HL-60 (cell line): ENCODE data around the gene COX7A2L.
"Not testable (repeated sequence)": the region's sequence is repeated elsewhere in the genome, so short reads cannot be mapped to it uniquely, and the experiment has no call there.

Experiments used
- DNase-seq, 2 experiments: peaks; one replicate each; pipeline ENCODE4 v3.0.0-alpha.2; 2010 to 2020; ENCODE audit warnings: low read depth in 1 of 2, low spot score in 1 of 2
- H3K27ac ChIP-seq: fragments of 250-450 bp; sonication (Bioruptor Pico); replicated peaks from 2 replicates; pipeline ENCODE4 v1.5.1; 2020; ENCODE audit warnings: mild to moderate bottlenecking, moderate library complexity
- H3K27me3 ChIP-seq: fragments of 250-450 bp; sonication (Bioruptor Pico); 2 replicates; pipeline ENCODE4 v1.5.1; 2021; ENCODE audit warnings: mild to moderate bottlenecking, moderate library complexity; ENCODE audit not compliant: insufficient read depth, poor library complexity, severe bottlenecking
- H3K4me3 ChIP-seq: replicated peaks from 2 replicates; pipeline ENCODE4 v1.5.1; 2011; ENCODE audit warnings: mild to moderate bottlenecking, control low read depth, low read length; ENCODE audit not compliant: insufficient read depth
- GABPA ChIP-seq: IDR thresholded peaks from 2 replicates; pipeline ENCODE4 v1.6.1; 2012; ENCODE audit warnings: low read depth
- POLR2AphosphoS5 ChIP-seq: IDR thresholded peaks from 2 replicates; pipeline ENCODE4 v1.6.1; 2012; ENCODE audit warnings: low read depth
- SPI1 ChIP-seq: IDR thresholded peaks from 2 replicates; pipeline ENCODE4 v1.6.1; 2012; ENCODE audit warnings: low read depth, mild to moderate bottlenecking, borderline replicate concordance
- TF ChIP-seq, protein P1 (sequence below): IDR thresholded peaks from one replicate; pipeline ENCODE4 v1.5.1; 2011; ENCODE audit warnings: low read length, control low read depth, inconsistent platforms; ENCODE audit not compliant: insufficient read depth
- TF ChIP-seq, protein P2 (sequence below): IDR thresholded peaks from 2 replicates; pipeline ENCODE4 v1.6.1; 2012; ENCODE audit warnings: low read depth; ENCODE audit not compliant: insufficient replicate concordance

The COX7A2L gene

DNA sequence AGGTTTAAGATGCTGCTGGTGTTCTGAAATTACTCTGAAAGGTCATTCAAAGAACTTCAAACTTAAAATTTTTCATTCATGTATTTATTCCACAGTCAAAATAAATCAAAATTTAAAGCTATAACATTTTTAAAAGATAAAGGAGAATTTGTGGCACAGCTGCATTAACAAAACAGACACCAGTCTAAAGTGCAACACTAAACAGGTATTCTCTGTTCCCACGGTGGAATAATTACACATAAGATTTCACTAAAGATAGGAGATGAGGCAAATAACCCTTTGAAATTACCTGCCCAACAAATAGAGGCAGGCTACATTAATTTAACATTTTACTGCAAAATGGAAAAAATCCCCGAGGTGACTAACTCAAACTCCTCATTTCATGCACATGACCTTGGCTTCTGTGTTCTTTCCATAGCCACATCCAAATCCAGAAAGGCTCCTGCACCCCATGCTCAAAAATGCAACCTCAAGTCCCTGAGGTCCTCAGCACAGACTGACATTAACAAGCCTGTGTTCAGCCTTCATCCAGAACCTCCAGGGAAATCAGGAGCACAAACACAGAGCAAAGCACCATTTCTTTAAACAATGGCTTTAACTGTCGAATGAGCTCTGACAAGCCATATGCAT is 10.5 kb downstream of the COX7A2L start:
- TF ChIP-seq GABPA (no peak), POLR2AphosphoS5 (no peak), SPI1 (no peak)
- TF ChIP-seq, protein P1, sequence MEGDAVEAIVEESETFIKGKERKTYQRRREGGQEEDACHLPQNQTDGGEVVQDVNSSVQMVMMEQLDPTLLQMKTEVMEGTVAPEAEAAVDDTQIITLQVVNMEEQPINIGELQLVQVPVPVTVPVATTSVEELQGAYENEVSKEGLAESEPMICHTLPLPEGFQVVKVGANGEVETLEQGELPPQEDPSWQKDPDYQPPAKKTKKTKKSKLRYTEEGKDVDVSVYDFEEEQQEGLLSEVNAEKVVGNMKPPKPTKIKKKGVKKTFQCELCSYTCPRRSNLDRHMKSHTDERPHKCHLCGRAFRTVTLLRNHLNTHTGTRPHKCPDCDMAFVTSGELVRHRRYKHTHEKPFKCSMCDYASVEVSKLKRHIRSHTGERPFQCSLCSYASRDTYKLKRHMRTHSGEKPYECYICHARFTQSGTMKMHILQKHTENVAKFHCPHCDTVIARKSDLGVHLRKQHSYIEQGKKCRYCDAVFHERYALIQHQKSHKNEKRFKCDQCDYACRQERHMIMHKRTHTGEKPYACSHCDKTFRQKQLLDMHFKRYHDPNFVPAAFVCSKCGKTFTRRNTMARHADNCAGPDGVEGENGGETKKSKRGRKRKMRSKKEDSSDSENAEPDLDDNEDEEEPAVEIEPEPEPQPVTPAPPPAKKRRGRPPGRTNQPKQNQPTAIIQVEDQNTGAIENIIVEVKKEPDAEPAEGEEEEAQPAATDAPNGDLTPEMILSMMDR: no peak
- TF ChIP-seq, protein P2, sequence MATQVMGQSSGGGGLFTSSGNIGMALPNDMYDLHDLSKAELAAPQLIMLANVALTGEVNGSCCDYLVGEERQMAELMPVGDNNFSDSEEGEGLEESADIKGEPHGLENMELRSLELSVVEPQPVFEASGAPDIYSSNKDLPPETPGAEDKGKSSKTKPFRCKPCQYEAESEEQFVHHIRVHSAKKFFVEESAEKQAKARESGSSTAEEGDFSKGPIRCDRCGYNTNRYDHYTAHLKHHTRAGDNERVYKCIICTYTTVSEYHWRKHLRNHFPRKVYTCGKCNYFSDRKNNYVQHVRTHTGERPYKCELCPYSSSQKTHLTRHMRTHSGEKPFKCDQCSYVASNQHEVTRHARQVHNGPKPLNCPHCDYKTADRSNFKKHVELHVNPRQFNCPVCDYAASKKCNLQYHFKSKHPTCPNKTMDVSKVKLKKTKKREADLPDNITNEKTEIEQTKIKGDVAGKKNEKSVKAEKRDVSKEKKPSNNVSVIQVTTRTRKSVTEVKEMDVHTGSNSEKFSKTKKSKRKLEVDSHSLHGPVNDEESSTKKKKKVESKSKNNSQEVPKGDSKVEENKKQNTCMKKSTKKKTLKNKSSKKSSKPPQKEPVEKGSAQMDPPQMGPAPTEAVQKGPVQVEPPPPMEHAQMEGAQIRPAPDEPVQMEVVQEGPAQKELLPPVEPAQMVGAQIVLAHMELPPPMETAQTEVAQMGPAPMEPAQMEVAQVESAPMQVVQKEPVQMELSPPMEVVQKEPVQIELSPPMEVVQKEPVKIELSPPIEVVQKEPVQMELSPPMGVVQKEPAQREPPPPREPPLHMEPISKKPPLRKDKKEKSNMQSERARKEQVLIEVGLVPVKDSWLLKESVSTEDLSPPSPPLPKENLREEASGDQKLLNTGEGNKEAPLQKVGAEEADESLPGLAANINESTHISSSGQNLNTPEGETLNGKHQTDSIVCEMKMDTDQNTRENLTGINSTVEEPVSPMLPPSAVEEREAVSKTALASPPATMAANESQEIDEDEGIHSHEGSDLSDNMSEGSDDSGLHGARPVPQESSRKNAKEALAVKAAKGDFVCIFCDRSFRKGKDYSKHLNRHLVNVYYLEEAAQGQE: no peak
- no peak for DNase-seq
- no peak overlapping the region for H3K4me3 ChIP-seq
- no peak overlapping the region for H3K27ac ChIP-seq
- no peaks in the 10 kb centered on the region for H3K27me3 ChIP-seq

DNA sequence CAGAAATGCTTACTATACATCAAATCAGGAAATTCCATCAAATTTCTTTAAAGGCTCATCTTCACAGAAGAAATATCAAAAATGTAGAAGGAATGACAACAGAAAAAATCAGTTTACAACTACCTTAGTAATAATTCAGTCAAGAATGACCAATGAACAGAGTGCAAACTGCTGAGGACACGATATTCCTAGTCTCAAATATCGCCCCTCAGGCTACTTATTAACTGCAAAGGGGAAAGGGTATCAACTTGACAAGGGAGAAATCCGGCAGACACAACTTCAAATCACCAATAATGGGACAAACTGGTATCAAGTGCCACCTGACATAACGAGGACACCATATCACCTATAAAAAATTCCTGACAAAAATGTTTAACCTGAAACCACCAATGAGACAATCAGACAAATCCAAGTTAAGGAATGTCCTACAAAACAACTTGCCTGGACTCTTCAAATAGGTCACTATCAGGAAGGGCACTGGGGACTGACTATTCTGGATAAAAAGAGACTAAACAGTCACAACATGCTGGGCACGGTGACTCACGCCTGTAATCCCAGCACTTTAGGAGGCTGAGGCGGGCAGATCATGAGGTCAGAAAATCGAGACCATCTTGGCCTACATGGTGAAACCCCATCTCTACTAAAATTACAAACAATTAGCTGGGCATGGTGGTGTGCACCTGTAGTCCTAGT is 12.8 kb downstream of the COX7A2L start:
- DNase-seq: no peak
- Histone ChIP-seq H3K4me3 (no peak overlapping the region), H3K27me3 (no peaks in the 10 kb centered on the region), H3K27ac (no peak overlapping the region)
- TF ChIP-seq POLR2AphosphoS5 (no peak), GABPA (no peak), SPI1 (no peak)
- TF ChIP-seq, protein P1: no peak
- TF ChIP-seq, protein P2: no peak

DNA sequence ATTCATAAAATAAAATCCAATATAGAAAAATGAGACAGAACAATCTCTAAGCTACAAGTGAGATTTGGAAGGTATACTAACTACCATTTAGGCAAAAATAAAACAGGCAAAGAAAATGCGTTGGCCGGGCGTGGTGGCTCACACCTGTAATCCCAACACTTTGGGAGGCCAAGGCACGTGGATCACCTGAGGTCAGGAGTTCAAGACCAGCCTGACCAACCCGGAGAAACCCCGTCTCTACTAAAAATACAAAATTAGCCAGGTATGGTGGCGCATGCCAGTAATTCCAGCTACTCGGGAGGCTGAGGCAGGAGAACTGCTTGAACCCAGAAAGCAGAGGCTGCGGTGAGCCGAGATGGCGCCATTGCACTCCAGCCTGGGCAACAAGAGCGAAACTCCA is 13.5 kb downstream of the COX7A2L start:
- DNase-seq, H3K27ac ChIP-seq, H3K27me3 ChIP-seq, H3K4me3 ChIP-seq: not testable (repeated sequence)

DNA sequence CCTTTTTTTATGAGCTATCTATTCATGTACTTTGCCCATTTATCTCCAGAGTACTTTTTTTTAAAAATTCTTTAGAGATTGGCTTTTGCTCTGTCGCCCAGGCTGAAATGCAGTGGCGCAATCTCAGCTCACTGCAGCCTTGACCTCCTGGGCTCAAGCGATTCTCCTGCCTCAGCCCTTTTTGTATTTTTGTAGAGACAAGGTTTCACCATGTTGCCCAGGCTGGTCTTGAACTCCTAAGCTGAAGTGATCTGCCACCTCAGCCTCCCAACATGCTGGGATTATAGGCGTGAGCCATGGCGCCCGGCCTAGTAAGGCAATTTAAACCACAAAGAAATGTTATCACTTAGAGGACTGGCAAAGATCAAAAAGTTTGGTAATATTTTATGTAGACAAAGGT is 14.2 kb downstream of the COX7A2L start:
- not testable (repeated sequence) for H3K4me3 ChIP-seq, DNase-seq, H3K27me3 ChIP-seq, H3K27ac ChIP-seq

DNA sequence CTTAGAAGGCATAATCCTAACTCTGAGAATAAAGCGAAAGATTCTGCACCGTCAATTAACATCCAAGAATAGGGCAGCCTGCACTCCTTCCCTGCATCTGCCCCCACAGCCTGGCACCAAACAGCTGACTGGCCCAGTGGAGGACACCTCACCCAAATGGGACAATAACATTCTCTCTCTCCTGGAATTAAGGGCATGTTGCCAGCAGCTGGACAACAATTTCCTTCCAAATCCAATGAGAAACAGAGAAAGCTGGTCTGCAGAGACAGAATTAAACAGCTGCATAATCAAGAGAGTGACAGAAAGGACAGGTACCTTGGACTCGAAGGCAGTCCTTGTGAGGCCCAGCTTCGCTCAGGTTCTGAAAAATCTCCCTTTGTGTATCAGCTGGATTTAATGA is 15.0 kb downstream of the COX7A2L start:
- Histone ChIP-seq H3K27ac (no peak overlapping the region), H3K4me3 (no peak overlapping the region), H3K27me3 (no peaks in the 10 kb centered on the region)
- no peak for DNase-seq
- TF ChIP-seq, protein P1: no peak
- TF ChIP-seq SPI1 (no peak), POLR2AphosphoS5 (no peak), GABPA (no peak)
- TF ChIP-seq, protein P2: no peak
